Left lung (tissue), 10 donors: ENCODE data around the gene OR52H1. TPM values are rescaled to one million over a fixed set of nuclear protein-coding genes. Genes with fewer than 3 reads are reported as not detected.

Source experiments
- ATAC-seq: fragments of 200-7000 bp; cut with Tn5 transposase; one replicate; pipeline ENCODE4 v1.9.1; 2020; ENCODE audit warnings: moderate library complexity
- DNase-seq, 4 donors: peaks; one replicate each; pipeline ENCODE4 v3.0.0-alpha.2; 2013 to 2020
- H3K27ac ChIP-seq, 2 donors: fragments of 200-600 bp; sonication (generic) in 1 of 2; one replicate each; pipeline versions ENCODE4 v1.5.0 to v1.8.0; 2020 to 2021
- H3K27me3 ChIP-seq, 2 donors: fragments of 200-600 bp; sonication (generic) in 1 of 2; one replicate each; pipeline versions ENCODE4 v1.5.0 to v1.8.0; 2020 to 2021
- H3K36me3 ChIP-seq, 2 donors: fragments of 200-600 bp; sonication (generic) in 1 of 2; one replicate each; pipeline versions ENCODE4 v1.5.0 to v1.8.0; 2020 to 2021
- H3K4me1 ChIP-seq, 2 donors: fragments of 200-600 bp; one replicate each; pipeline ENCODE4 v1.8.0; 2021
- H3K4me3 ChIP-seq, 2 donors: fragments of 200-600 bp; sonication (generic) in 1 of 2; one replicate each; pipeline versions ENCODE4 v1.5.0 to v1.8.0; 2020 to 2021; ENCODE audit warnings: mild to moderate bottlenecking in 1 of 2
- H3K9me3 ChIP-seq, 2 donors: fragments of 200-600 bp; sonication (generic) in 1 of 2; one replicate each; pipeline versions ENCODE4 v1.5.0 to v1.8.0; 2020 to 2021
- CTCF ChIP-seq, 2 donors: fragments of 200-600 bp; sonication (generic) in 1 of 2; IDR thresholded peaks; one replicate each; pipeline versions ENCODE4 v1.5.0 to v1.8.0; 2021; ENCODE audit warnings: antibody characterized with exemption in 2 of 2
- intact Hi-C, 2 donors: fragments of 100-400 bp; cut with DNase I; formaldehyde crosslinking; loops; one replicate each; pipeline versions ENCODE4 v1.11.2 to v1.14.2; 2022
- polyA plus RNA-seq, 6 donors: library from polyadenylated mRNA; unstranded; fragments of 120-200 nt; gene quantifications; one replicate each; pipeline ENCODE4 v1.2.1, GENCODE V29; 2013; ENCODE audit not compliant: insufficient read length in 6 of 6
- total RNA-seq, 2 donors: library from RNA; stranded (reverse); fragmentation: NEBNext Ultra II Directional; extraction: Animal tissue kit (Norgen Biotek cat#: 25700); gene quantifications; one replicate each; pipeline ENCODE4 v1.2.1, GENCODE V29; 2021
- donor health status: DM: no; HTN: yes; CAD: no.
- donor health status: DM: no; HTN: no; CAD: no.

OR52H1 gene
- total and polyA plus RNA-seq, 8 donors, result 0.20 to 0.45 (median 0.26) TPM; not detected in 3

- no peaks in the 10 kb centered on the region for H3K36me3 ChIP-seq
- H3K9me3 ChIP-seq, result no peaks in the 10 kb centered on the region
- no peak overlapping the region for H3K4me3 ChIP-seq
- no peak for DNase-seq
- intact Hi-C loops, result no loop called here
- no peaks in the 10 kb centered on the region for H3K4me1 ChIP-seq
- H3K27ac ChIP-seq, result no peak overlapping the region
- no peak for TF ChIP-seq CTCF (IDR thresholded peaks at IDR 0.05)
- no peaks in the 10 kb centered on the region for H3K27me3 ChIP-seq
- no peak for ATAC-seq
Measured at GRCh38 chr11:5553343-5553742, 5.0 kb upstream of the OR52H1 start.

GRCh38 chr11:5550440-5551095, 2.2 kb upstream of the OR52H1 start:
- Histone ChIP-seq H3K4me1 (no peaks in the 10 kb centered on the region), H3K27ac (no peak overlapping the region), H3K36me3 (no peaks in the 10 kb centered on the region), H3K27me3 (no peaks in the 10 kb centered on the region), H3K9me3 (no peaks in the 10 kb centered on the region), H3K4me3 (no peak overlapping the region)
- ATAC-seq, result no peak
- DNase-seq, result no peak
- no peak for TF ChIP-seq CTCF (IDR thresholded peaks at IDR 0.05)
- intact Hi-C loops, result no loop called here

GRCh38 chr11:5547982-5548381, 358 bp downstream of the OR52H1 start:
- Histone ChIP-seq H3K4me3 (no peak overlapping the region), H3K9me3 (no peaks in the 10 kb centered on the region), H3K27me3 (no peaks in the 10 kb centered on the region), H3K27ac (no peak overlapping the region), H3K36me3 (no peaks in the 10 kb centered on the region), H3K4me1 (no peaks in the 10 kb centered on the region)
- no peak for TF ChIP-seq CTCF (IDR thresholded peaks at IDR 0.05)
- DNase-seq, result no peak
- ATAC-seq, result no peak
- intact Hi-C loops, result no loop called here

- H3K4me1 ChIP-seq, result no peaks in the 10 kb centered on the region
- intact Hi-C loops, result no loop called here
- no peaks in the 10 kb centered on the region for H3K27me3 ChIP-seq
- H3K27ac ChIP-seq, result no peak overlapping the region
- H3K4me3 ChIP-seq, result no peak overlapping the region
- no peaks in the 10 kb centered on the region for H3K36me3 ChIP-seq
- no peak for ATAC-seq
- no peak for TF ChIP-seq CTCF (IDR thresholded peaks at IDR 0.05)
- no peak for DNase-seq
- H3K9me3 ChIP-seq, result no peaks in the 10 kb centered on the region
Measured at GRCh38 chr11:5546457-5546856, 1.9 kb downstream of the OR52H1 start.

GRCh38 chr11:5541427-5541826, 6.9 kb downstream of the OR52H1 start:
- no peaks in the 10 kb centered on the region for H3K27me3 ChIP-seq
- peaks cover 0 to 2% of the 10 kb centered on the region in 2 donors for H3K9me3 ChIP-seq
- no peaks in the 10 kb centered on the region for H3K4me1 ChIP-seq
- ATAC-seq, result no peak
- H3K4me3 ChIP-seq, result no peak overlapping the region
- no peaks in the 10 kb centered on the region for H3K36me3 ChIP-seq
- H3K27ac ChIP-seq, result no peak overlapping the region
- DNase-seq, result no peak
- intact Hi-C loops, result no loop called here
- no peak for TF ChIP-seq CTCF (IDR thresholded peaks at IDR 0.05)
